ENCODE measurements around the gene QKI. TPM values are rescaled to one million over a fixed set of nuclear protein-coding genes. Genes with fewer than 3 reads are reported as not detected.
"Not testable (repeated sequence)": the region's sequence is repeated elsewhere in the genome, so short reads cannot be mapped to it uniquely, and the experiment has no call there.

The QKI gene
- total RNA-seq, 2 donors from 2014 or later = 127 to 192 TPM

GRCh38 chr6:163377561-163377960, 37.0 kb upstream of the QKI start:
- H3K4me1 ChIP-seq (ENCODE audit: control insufficient read depth in 1 of 2, low read depth in 2 of 2) = no peaks in the 10 kb centered on the region
- no peak for TF ChIP-seq CTCF (IDR thresholded peaks at IDR 0.05)
- ATAC-seq (ENCODE audit: insufficient number of reproducible peaks, low FRiP score, low read depth) = no peak
- H3K27ac ChIP-seq = no peak overlapping the region
- DNase-seq (ENCODE audit: low spot score) = no peak
- no peaks in the 10 kb centered on the region for H3K9me3 ChIP-seq
- no peaks in the 10 kb centered on the region for H3K27me3 ChIP-seq (replicated peaks; ENCODE audit: insufficient read depth)
- no peaks in the 10 kb centered on the region for H3K36me3 ChIP-seq
- H3K4me3 ChIP-seq = no peak overlapping the region

DNA sequence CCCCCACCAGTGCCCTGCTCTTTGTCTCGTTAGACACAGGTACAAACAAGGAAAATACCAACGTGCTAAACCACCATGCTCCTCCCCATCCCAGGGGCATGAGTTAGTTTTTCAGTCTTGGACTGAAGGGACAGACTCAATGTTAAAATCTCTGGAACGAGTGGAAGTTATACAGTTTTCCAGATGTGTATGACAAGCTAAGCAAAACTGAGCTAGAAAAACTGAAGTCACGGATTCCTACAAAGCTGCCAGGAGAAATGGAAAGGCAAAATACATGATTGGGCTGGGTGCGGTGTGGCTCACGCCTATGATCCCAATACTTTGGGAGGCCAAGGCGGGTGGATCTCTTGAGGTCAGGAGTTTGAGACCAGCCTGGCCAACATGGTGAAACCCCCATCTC, 34.3 kb upstream of the QKI start:
- H3K36me3 ChIP-seq = no peaks in the 10 kb centered on the region
- DNase-seq (ENCODE audit: low spot score) (no peak), ATAC-seq (ENCODE audit: insufficient number of reproducible peaks, low FRiP score, low read depth) (no peak)
- H3K4me1 ChIP-seq (ENCODE audit: control insufficient read depth in 1 of 2, low read depth in 2 of 2) = no peaks in the 10 kb centered on the region
- H3K4me3 ChIP-seq = no peak overlapping the region
- no peaks in the 10 kb centered on the region for H3K9me3 ChIP-seq
- H3K27me3 ChIP-seq (replicated peaks; ENCODE audit: insufficient read depth) = no peaks in the 10 kb centered on the region
- no peak for TF ChIP-seq CTCF (IDR thresholded peaks at IDR 0.05)
- H3K27ac ChIP-seq = no peak overlapping the region

DNA sequence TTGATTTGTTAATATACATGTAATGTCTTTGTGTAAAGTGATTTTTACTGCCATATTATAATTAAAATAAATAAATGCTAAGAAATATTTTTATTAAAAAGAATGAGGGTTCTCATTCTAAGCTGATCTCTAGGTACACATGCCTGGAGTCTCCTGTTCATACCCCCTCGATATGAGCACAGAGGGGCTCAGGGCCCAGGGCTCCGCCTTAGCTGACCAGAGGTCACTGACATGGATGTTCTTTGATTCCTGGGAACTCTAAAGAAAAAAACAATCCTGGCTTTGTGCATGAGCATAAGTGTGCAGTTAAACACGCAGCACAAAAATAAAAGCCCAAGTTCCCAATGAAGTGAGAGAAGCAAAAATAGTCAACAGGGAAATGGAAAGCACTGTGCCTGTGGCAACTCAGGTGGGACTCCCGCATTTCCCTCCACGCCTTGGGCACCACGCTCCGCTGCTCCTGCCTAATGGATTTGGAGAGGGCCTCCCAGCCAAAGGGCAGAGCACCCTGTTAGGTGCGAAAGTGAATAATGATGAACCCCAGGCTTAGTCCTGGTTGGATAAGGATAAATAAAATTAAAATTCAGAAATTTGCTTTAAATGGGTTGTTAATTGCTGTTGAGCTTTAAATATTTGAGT, 33.3 kb upstream of the QKI start:
- no peak for TF ChIP-seq CTCF (IDR thresholded peaks at IDR 0.05)
- ATAC-seq (ENCODE audit: insufficient number of reproducible peaks, low FRiP score, low read depth) = no peak
- Histone ChIP-seq H3K27me3 (replicated peaks; ENCODE audit: insufficient read depth) (no peaks in the 10 kb centered on the region), H3K9me3 (no peaks in the 10 kb centered on the region), H3K4me3 (no peak overlapping the region), H3K27ac (no peak overlapping the region), H3K4me1 (ENCODE audit: control insufficient read depth in 1 of 2, low read depth in 2 of 2) (no peaks in the 10 kb centered on the region), H3K36me3 (no peaks in the 10 kb centered on the region)
- DNase-seq (ENCODE audit: low spot score) = no peak

- not testable (repeated sequence) for H3K36me3 ChIP-seq; H3K27me3 ChIP-seq (replicated peaks; ENCODE audit: insufficient read depth); H3K4me1 ChIP-seq (ENCODE audit: control insufficient read depth in 1 of 2, low read depth in 2 of 2); DNase-seq (ENCODE audit: low spot score); H3K27ac ChIP-seq; H3K4me3 ChIP-seq; ATAC-seq (ENCODE audit: insufficient number of reproducible peaks, low FRiP score, low read depth); H3K9me3 ChIP-seq
These were observed 31.1 kb upstream of the QKI start for GRCh38 chr6:163383396-163383795.

DNA sequence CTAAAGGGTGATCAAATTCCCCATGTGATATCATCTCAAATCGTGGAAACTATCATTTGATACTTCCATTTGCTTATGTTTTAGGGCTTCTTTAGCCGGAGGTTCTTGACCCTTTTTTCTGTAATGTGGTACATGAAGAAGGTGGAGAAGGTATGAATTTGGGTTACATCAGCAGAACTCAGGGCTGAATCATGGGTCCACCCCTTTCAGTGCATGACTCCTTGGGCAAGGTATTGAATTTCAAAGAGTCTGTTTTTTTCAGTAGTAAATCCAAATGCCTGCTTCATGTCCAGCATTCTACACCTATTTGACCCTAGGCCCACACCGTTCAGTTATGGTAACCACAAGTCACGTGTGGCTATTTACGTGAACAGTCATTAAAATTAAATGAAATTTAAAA, 30.6 kb upstream of the QKI start:
- no peak for ATAC-seq (ENCODE audit: insufficient number of reproducible peaks, low FRiP score, low read depth)
- H3K27ac ChIP-seq = no peak overlapping the region
- no peak for TF ChIP-seq CTCF (IDR thresholded peaks at IDR 0.05)
- H3K36me3 ChIP-seq = no peaks in the 10 kb centered on the region
- no peak overlapping the region for H3K4me3 ChIP-seq
- no peaks in the 10 kb centered on the region for H3K4me1 ChIP-seq (ENCODE audit: control insufficient read depth in 1 of 2, low read depth in 2 of 2)
- H3K9me3 ChIP-seq = no peaks in the 10 kb centered on the region
- DNase-seq (ENCODE audit: low spot score) = no peak
- H3K27me3 ChIP-seq (replicated peaks; ENCODE audit: insufficient read depth) = no peaks in the 10 kb centered on the region

GRCh38 chr6:163384510-163384909, 30.0 kb upstream of the QKI start:
- Histone ChIP-seq H3K4me3 (no peak overlapping the region), H3K27me3 (replicated peaks; ENCODE audit: insufficient read depth) (no peaks in the 10 kb centered on the region), H3K36me3 (no peaks in the 10 kb centered on the region), H3K9me3 (no peaks in the 10 kb centered on the region), H3K27ac (no peak overlapping the region), H3K4me1 (ENCODE audit: control insufficient read depth in 1 of 2, low read depth in 2 of 2) (no peaks in the 10 kb centered on the region)
- no peak for ATAC-seq (ENCODE audit: insufficient number of reproducible peaks, low FRiP score, low read depth)
- no peak for TF ChIP-seq CTCF (IDR thresholded peaks at IDR 0.05)
- no peak for DNase-seq (ENCODE audit: low spot score)

- ATAC-seq (ENCODE audit: insufficient number of reproducible peaks, low FRiP score, low read depth); H3K4me1 ChIP-seq (ENCODE audit: control insufficient read depth in 1 of 2, low read depth in 2 of 2); H3K27ac ChIP-seq; H3K27me3 ChIP-seq (replicated peaks; ENCODE audit: insufficient read depth); H3K36me3 ChIP-seq; H3K4me3 ChIP-seq; H3K9me3 ChIP-seq; DNase-seq (ENCODE audit: low spot score): not testable (repeated sequence)
These were observed 29.0 kb upstream of the QKI start for GRCh38 chr6:163385503-163385902.

Data from thoracic aorta (tissue), 2 donors.